ENCODE measurements around the gene LPAR2.

LPAR2 gene

GRCh38 chr19:19587771-19588170, 40.2 kb downstream of the LPAR2 start:
- TF ChIP-seq CTCF (IDR thresholded peaks at IDR 0.05; ENCODE audit: insufficient read depth, low read length, poor library complexity, severe bottlenecking): no peak
- Histone ChIP-seq H3K4me3 (replicated peaks; ENCODE audit: low read depth, low read length) (no peak overlapping the region), H3K36me3 (ENCODE audit: control insufficient read depth, insufficient read depth, low read length) (no peaks in the 10 kb centered on the region; the same call in none of the 2 replicates), H3K27me3 (replicated peaks; ENCODE audit: control insufficient read depth, insufficient read depth, low read length) (no peaks in the 10 kb centered on the region)
- DNase-seq (ENCODE audit: extremely low read depth, insufficient read length): no peak

- TF ChIP-seq CTCF (IDR thresholded peaks at IDR 0.05; ENCODE audit: insufficient read depth, low read length, poor library complexity, severe bottlenecking): no peak
- DNase-seq (ENCODE audit: extremely low read depth, insufficient read length): no peak
- Histone ChIP-seq H3K27me3 (replicated peaks; ENCODE audit: control insufficient read depth, insufficient read depth, low read length) (no peaks in the 10 kb centered on the region), H3K36me3 (ENCODE audit: control insufficient read depth, insufficient read depth, low read length) (peaks cover 5% of the 10 kb centered on the region), H3K4me3 (replicated peaks; ENCODE audit: low read depth, low read length) (no peak overlapping the region)
Measured at GRCh38 chr19:19584356-19584755, 43.7 kb downstream of the LPAR2 start.

- H3K27me3 ChIP-seq (replicated peaks; ENCODE audit: control insufficient read depth, insufficient read depth, low read length): no peaks in the 10 kb centered on the region
- H3K4me3 ChIP-seq (replicated peaks; ENCODE audit: low read depth, low read length): no peak overlapping the region
- peaks cover 5% of the 10 kb centered on the region for H3K36me3 ChIP-seq (ENCODE audit: control insufficient read depth, insufficient read depth, low read length)
- no peak for TF ChIP-seq CTCF (IDR thresholded peaks at IDR 0.05; ENCODE audit: insufficient read depth, low read length, poor library complexity, severe bottlenecking)
- DNase-seq (ENCODE audit: extremely low read depth, insufficient read length): no peak
Measured at GRCh38 chr19:19582471-19582870, 45.5 kb downstream of the LPAR2 start.

GRCh38 chr19:19581391-19581790, 46.6 kb downstream of the LPAR2 start:
- no peak overlapping the region for H3K4me3 ChIP-seq (replicated peaks; ENCODE audit: low read depth, low read length)
- TF ChIP-seq CTCF (IDR thresholded peaks at IDR 0.05; ENCODE audit: insufficient read depth, low read length, poor library complexity, severe bottlenecking): no peak

GRCh38 chr19:19580418-19580817, 47.6 kb downstream of the LPAR2 start:
- Histone ChIP-seq H3K4me3 (replicated peaks; ENCODE audit: low read depth, low read length) (no peak overlapping the region), H3K27me3 (replicated peaks; ENCODE audit: control insufficient read depth, insufficient read depth, low read length) (no peaks in the 10 kb centered on the region), H3K36me3 (ENCODE audit: control insufficient read depth, insufficient read depth, low read length) (peaks cover 5% of the 10 kb centered on the region)
- DNase-seq (ENCODE audit: extremely low read depth, insufficient read length): no peak
- no peak for TF ChIP-seq CTCF (IDR thresholded peaks at IDR 0.05; ENCODE audit: insufficient read depth, low read length, poor library complexity, severe bottlenecking)

More at GRCh38 chr19:19581391-19581790, 46.6 kb downstream of the LPAR2 start:
- no peak for DNase-seq (ENCODE audit: extremely low read depth, insufficient read length)
- Histone ChIP-seq H3K27me3 (replicated peaks; ENCODE audit: control insufficient read depth, insufficient read depth, low read length) (no peaks in the 10 kb centered on the region), H3K36me3 (ENCODE audit: control insufficient read depth, insufficient read depth, low read length) (peaks cover 5% of the 10 kb centered on the region)

Measured in GM06990 (cell line).